Stimulated activated naive B cell treated with anti-CD40 and anti-IgM and Interleukin-4, amounts not matched to agents 10 μg/mL and 1 μg/mL and 100 μg/mL, for 72 hours (primary cell): ENCODE results near the gene AKR1C1.
"Not testable (repeated sequence)": the region's sequence is repeated elsewhere in the genome, so short reads cannot be mapped to it uniquely, and the experiment has no call there.

ENCODE experiments used
- ATAC-seq, 2 donors: fragments of 150-1000 bp; cut with Tn5 transposase; replicated peaks; 2 replicates each; pipeline ENCODE4 v1.10.0; 2021; ENCODE audit warnings: moderate library complexity in 1 of 2
- DNase-seq: peaks from one replicate; pipeline ENCODE4 v3.0.0; 2021
- H3K27ac Mint-ChIP-seq: one replicate; pipeline ENCODE4 v1.8.0; 2022; ENCODE audit warnings: mild to moderate bottlenecking, mixed read lengths
- H3K27me3 Mint-ChIP-seq, 2 donors: one replicate each; pipeline ENCODE4 v1.8.0; 2022; ENCODE audit warnings: mixed read lengths in 2 of 2
- H3K36me3 Mint-ChIP-seq, 2 donors: one replicate each; pipeline ENCODE4 v1.8.0; 2022; ENCODE audit warnings: mixed read lengths in 2 of 2, mild to moderate bottlenecking in 1 of 2
- H3K4me1 Mint-ChIP-seq, 2 donors: one replicate each; pipeline ENCODE4 v1.8.0; 2022; ENCODE audit warnings: mixed read lengths in 2 of 2, mild to moderate bottlenecking in 1 of 2
- H3K4me3 Mint-ChIP-seq, 2 donors: one replicate each; pipeline ENCODE4 v1.8.0; 2022; ENCODE audit warnings: mild to moderate bottlenecking in 2 of 2, mixed read lengths in 2 of 2, moderate library complexity in 1 of 2
- H3K9me3 Mint-ChIP-seq, 2 donors: one replicate each; pipeline ENCODE4 v1.8.0; 2022; ENCODE audit warnings: mixed read lengths in 2 of 2, mild to moderate bottlenecking in 1 of 2

The AKR1C1 gene

DNA sequence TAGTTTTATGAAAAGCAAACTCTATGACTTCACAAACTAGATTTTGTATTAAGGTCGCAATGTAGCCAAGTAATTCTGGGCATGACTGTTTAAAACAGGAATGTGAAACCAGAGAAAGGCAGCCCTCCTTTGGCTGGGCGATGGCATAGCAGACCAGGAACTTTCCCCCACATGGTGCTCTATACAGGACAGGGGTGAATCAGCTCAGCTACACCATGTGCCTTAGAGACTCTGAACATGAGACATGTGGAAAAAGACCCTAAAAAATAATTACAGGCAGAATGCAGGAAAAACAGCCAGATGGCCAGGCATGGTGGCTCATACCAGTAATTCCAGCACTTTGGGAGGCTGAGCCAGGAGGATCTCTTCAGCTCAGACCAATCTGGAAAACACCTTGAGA lies 20.3 kb upstream of the AKR1C1 start:
- not testable (repeated sequence) for H3K9me3 Mint-ChIP-seq, H3K27ac Mint-ChIP-seq, H3K4me1 Mint-ChIP-seq, H3K4me3 Mint-ChIP-seq, DNase-seq, ATAC-seq, H3K36me3 Mint-ChIP-seq, H3K27me3 Mint-ChIP-seq

DNA sequence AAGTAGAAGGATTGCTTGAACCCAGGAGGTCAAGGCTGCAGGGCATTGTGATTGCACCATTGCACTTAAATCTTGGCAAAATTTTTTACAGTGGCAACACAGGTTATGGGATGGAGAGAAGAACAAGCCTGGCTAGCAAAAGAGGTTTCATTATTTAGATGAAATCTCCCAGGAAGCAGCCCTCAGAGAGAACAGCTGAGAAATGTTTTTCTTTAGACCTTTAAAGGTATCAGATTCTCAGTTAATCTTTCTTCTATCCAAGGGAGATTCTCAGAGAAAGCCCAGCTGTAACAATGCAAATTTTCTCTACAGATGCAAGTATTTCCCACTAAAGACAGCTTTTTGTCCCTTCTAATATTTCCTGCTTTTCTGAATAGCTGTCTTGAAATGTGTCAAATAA lies 19.8 kb upstream of the AKR1C1 start:
- not testable (repeated sequence) for H3K36me3 Mint-ChIP-seq, H3K4me1 Mint-ChIP-seq, H3K27me3 Mint-ChIP-seq, ATAC-seq, H3K4me3 Mint-ChIP-seq, H3K27ac Mint-ChIP-seq, DNase-seq, H3K9me3 Mint-ChIP-seq

DNA sequence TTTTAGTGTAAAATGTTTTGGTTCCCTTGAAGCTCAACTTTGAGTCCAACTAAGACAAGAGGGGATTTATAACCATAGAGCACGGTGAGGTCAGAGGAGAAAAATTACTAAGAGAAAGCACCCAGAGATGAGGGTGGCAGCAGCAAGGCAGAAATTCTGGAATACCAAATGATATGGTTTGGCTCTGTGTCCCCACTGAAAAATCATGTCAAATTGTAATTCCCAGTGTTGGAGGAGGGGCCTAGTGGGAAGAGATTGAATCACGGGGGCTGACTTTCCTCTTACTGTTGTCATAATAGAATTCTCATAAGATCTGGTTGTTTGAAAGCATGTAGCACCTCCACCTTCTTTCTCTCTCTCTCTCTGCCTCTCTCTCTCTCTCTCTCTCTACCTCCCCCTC lies 19.4 kb upstream of the AKR1C1 start:
- Mint-ChIP-seq H3K27me3 (peaks cover 0 to 4% of the 10 kb centered on the region in 2 donors), H3K4me3 (no peak overlapping the region), H3K27ac (no peak overlapping the region), H3K9me3 (peaks cover 0 to 2% of the 10 kb centered on the region in 2 donors), H3K36me3 (no peaks in the 10 kb centered on the region), H3K4me1 (no peaks in the 10 kb centered on the region)
- ATAC-seq (no peak), DNase-seq (no peak)

DNA sequence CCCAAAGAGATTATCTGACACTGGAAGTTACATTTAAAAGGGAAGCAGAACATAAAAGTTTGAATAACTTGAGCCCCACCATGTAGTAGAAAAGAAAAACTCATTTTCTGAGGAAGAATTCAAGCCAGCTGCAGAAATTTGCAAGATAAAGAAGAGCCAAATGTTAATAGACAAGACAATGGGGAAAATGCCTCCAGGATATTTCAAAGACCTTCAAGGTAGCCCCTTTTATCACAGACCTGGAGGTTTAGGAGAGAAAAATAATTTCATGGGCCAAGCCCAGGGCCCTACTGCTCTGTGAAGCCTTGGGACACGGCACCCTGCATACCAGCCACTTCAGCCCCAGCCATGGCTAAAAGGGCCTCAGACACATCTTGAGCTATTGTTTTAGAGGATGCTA lies 18.4 kb upstream of the AKR1C1 start:
- H3K27ac Mint-ChIP-seq, result no peak overlapping the region
- H3K4me3 Mint-ChIP-seq, result no peak overlapping the region
- no peaks in the 10 kb centered on the region for H3K27me3 Mint-ChIP-seq
- no peaks in the 10 kb centered on the region for H3K36me3 Mint-ChIP-seq
- no peaks in the 10 kb centered on the region for H3K4me1 Mint-ChIP-seq
- DNase-seq (no peak), ATAC-seq (no peak)
- H3K9me3 Mint-ChIP-seq, result peaks cover 0 to 2% of the 10 kb centered on the region in 2 donors

DNA sequence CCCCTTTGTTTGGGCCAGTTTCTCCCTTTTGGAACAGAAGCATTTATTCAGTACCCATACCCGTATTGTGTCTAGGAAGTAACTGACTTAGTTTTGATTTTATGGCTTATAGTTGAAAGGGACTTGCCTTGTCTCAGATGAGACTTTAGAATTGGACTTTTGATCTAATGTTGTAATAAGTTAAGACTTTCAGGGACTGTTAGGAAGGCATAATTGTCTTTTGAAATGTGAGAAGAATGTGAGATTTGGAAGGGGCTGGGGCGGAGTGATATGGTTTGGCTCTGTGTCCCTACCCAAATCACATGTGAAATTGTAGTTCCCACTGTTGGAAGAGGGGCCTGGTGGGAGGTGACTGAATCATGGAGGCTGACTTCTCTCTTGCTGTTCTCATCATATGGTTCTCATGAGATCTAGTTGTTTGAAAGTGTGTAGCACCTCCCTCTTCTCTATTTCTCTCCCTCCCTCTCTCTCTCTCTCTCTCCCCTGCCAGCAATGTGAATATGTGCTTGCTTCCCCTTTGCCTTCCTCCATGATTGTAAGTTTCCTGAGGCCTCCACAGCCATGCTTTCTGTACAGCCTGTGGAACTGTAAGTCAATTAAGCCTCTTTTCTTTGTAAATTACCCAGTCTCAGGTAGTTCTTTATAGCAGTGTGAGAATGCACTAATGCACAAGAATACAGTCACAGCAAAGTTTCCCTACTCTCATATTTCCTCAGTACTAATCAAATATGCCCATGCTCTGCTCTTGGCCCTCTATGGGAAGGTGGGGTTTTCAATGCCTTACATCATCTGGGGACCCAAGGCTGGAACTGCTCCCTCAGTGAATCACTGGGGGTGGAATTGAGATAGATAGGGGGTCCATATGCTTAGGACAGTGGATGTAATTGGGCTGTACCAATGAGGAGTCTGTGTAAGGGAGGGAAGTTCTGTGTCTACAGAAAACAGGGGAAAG lies 17.2 kb upstream of the AKR1C1 start:
- H3K36me3 Mint-ChIP-seq, result no peaks in the 10 kb centered on the region
- H3K4me1 Mint-ChIP-seq, result no peaks in the 10 kb centered on the region
- no peak overlapping the region for H3K27ac Mint-ChIP-seq
- peaks cover 0 to 2% of the 10 kb centered on the region in 2 donors for H3K9me3 Mint-ChIP-seq
- ATAC-seq, result no peak
- H3K4me3 Mint-ChIP-seq, result no peak overlapping the region
- no peak for DNase-seq
- H3K27me3 Mint-ChIP-seq, result no peaks in the 10 kb centered on the region

DNA sequence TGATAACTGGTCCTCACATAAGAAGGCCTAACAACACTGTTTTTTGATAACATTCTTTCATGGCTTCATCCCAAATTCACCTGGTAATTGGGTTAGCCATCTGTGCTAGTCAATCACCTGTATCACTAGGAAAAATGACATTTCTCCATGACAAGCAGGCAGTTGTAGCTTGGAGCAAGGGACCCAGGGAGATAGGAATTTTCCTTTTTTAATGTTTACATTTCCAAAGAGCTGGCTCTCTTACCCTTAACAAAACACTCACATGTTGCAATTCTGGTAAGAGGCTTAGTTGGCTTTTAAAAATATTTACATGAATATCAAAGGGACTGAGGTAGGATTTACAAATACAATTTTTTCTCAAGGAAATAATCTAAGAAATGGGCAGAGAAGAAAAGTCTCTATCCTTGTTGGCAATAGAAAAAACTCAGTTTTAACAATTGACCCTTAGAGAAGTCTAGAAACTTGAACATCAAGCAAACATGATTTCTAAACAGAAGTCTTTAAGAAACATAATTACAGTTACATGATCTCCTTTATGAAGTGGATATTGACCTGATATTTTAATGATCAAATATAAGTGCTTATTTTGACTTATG lies 16.1 kb upstream of the AKR1C1 start:
- DNase-seq (no peak), ATAC-seq (no peak)
- no peak overlapping the region for H3K4me3 Mint-ChIP-seq
- H3K4me1 Mint-ChIP-seq, result no peaks in the 10 kb centered on the region
- no peaks in the 10 kb centered on the region for H3K36me3 Mint-ChIP-seq
- H3K27me3 Mint-ChIP-seq, result no peaks in the 10 kb centered on the region
- H3K27ac Mint-ChIP-seq, result no peak overlapping the region
- peaks cover 0 to 2% of the 10 kb centered on the region in 2 donors for H3K9me3 Mint-ChIP-seq

DNA sequence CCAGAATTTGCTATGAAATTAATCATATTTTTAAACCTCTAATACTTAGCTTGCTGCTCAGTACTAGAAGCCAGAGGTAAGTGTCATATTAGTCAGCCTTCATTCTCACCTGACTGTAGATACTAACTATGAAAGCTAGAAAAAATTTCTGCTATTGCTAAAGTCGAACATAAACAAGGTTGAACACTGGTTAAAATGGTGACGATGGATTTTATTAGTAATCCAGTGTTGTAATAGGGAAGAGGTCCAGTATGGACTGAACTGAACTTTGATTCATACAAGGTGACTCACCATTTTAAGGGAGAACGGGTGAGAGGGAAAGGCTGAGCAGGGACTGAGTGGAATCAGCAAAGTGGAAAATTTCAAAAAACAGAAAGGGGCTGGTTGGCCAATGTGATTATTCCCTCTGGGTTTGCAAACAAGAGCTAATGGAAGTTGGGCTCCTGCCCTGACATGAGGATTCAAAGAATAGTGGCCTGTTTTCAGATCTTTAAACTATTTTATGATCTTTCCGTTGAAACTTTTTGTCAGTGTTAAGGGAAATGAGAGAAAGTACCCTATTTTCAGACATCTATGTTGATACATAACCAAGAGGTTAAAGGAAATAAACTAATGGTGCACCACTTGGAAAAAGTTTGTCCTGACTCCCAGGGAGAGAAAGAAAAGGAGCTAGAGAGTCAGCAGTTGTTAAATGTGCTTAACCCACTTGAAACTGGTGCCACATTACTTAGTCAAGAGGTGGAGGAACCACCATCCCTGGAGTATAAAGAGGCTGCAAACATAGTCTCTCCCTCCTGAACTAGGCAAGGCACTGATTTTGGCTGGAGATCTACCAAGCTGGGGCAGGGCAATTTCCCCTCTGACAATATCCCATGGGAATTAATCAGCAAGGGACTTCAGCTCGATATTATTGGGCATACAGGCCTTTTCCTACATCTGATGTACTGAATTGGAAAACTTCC lies 15.3 kb upstream of the AKR1C1 start:
- peaks cover 0 to 2% of the 10 kb centered on the region in 2 donors for H3K9me3 Mint-ChIP-seq
- H3K27me3 Mint-ChIP-seq, result no peaks in the 10 kb centered on the region
- H3K27ac Mint-ChIP-seq, result no peak overlapping the region
- ATAC-seq, result no peak
- H3K4me1 Mint-ChIP-seq, result no peaks in the 10 kb centered on the region
- H3K4me3 Mint-ChIP-seq, result no peak overlapping the region
- DNase-seq, result no peak
- no peaks in the 10 kb centered on the region for H3K36me3 Mint-ChIP-seq

DNA sequence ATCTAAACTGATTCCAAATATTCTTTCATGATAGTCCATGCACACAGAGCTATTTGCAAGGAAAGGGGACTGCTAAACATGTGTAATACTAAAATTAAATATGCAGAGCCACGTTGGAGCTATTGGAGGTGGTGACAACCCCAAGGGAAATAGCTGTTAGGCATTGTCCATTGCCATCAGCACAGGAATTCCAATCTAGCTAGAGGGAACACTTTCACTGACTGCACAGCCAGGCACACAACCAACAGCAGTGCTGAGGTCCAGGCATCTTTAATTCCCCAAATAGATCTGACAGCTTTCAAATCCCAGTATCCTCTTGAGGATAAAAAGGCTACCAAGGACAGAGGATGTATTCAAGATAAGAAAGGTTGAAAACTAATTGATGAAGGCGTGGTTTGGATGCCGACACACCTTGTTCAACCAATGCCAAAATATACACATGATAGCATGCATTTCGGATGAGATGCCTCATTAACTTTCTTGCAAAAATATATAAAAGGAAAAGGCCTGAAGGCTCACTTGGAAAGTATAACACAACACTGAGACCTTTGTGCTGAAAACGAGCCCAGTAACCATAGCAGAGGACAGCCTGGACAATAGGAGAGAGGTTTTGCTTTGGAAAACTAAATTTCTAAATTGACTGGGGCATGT lies 11.6 kb upstream of the AKR1C1 start:
- not testable (repeated sequence) for H3K4me1 Mint-ChIP-seq, H3K36me3 Mint-ChIP-seq, H3K4me3 Mint-ChIP-seq, H3K27me3 Mint-ChIP-seq, H3K27ac Mint-ChIP-seq, DNase-seq, ATAC-seq, H3K9me3 Mint-ChIP-seq

DNA sequence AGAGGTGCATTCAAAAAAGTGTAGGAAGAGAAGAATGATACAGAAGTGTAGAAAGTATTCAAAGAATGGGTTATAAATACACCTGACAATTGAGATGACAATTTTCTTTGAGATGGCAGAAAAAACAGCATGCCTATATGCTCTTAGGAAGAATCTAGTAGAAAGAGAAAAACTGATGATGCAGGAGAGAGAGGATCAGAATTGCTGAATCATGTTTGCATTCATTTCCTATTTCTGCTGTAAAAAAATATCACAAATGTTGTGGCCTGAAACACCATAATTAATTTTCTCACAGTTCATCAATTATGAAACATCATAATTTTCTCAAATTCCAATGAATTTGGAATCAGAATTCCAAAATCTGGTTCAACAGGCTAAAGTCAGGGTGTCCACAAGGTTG lies 9.8 kb upstream of the AKR1C1 start:
- no peaks in the 10 kb centered on the region for H3K9me3 Mint-ChIP-seq
- no peaks in the 10 kb centered on the region for H3K4me1 Mint-ChIP-seq
- no peak overlapping the region for H3K27ac Mint-ChIP-seq
- H3K27me3 Mint-ChIP-seq, result no peaks in the 10 kb centered on the region
- DNase-seq (no peak), ATAC-seq (no peak)
- H3K36me3 Mint-ChIP-seq, result no peaks in the 10 kb centered on the region
- H3K4me3 Mint-ChIP-seq, result no peak overlapping the region

DNA sequence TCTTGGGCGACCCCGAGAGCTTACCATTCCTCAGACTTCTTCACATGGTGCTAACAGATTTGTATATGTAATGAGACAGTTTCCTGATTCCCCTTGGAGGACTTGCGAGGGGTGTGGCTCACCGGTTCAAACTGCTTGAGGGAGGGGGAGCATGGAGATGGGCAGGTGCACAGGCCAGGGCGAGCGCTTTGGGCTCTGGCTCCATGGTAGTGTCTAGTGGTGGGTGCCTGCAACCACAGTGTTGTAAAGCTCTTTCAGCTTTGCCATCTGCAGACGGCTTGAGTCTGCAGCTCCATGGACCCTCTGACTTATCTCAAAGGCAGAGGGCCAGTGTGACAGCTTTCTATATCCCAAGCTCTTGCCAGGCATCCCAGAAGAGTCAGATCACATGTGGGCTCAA lies 7.1 kb upstream of the AKR1C1 start:
- not testable (repeated sequence) for H3K27ac Mint-ChIP-seq, H3K9me3 Mint-ChIP-seq, ATAC-seq, H3K27me3 Mint-ChIP-seq, H3K4me3 Mint-ChIP-seq, DNase-seq, H3K4me1 Mint-ChIP-seq, H3K36me3 Mint-ChIP-seq

DNA sequence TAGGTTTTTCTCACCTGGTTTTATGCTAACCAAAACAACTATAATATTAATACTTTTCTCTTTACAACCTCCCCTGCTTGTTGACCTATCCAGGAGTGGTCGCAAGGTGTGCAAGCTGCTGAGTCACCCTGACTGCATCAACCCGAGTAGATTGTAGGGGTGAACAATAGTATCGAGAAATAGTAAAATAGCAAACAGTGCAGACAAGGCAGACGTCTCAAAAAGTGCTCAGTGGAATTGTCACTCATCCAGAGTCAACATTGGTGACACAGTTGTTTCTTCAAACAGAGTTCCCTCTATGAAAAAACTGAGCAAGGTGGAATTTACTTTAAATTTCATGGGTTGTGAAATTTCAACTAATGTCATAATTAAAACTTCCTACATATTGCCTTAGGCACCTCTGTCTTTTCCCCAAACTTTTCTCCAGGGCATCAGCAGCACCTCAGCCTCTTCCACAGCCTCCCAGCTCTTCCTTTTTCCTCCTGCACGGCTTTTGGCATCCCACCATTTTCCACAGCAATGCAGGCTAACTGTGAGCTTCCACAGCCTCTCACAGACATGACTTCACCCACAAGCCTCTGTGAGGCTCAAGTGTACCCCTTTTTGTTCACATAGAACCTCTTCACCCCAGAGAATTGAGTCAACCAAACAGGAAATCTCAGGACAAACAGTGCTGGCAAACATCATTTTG lies 6.1 kb upstream of the AKR1C1 start:
- H3K27me3 Mint-ChIP-seq, H3K27ac Mint-ChIP-seq, DNase-seq, H3K4me3 Mint-ChIP-seq, H3K4me1 Mint-ChIP-seq, H3K36me3 Mint-ChIP-seq, H3K9me3 Mint-ChIP-seq, ATAC-seq: not testable (repeated sequence)

DNA sequence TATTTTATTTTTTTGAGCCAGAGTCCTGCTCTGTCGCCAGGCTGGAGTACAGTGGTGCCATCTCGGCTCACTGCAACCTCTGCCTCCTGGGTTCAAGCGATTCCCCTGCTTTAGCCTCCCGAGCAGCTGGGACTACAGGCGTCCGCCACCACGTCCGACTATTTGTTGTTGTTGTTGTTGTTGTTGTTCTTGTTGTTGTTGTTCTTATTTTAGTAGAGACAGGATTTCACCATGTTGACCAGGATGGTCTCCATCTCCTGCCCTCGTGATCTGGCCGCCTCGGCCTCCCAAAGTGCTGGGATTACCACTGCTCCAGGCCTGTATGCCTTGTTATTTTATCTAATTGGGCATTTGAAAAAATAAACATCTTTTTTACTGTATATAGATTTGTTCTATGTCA lies 1.7 kb upstream of the AKR1C1 start:
- not testable (repeated sequence) for H3K4me1 Mint-ChIP-seq, DNase-seq, H3K4me3 Mint-ChIP-seq, H3K27ac Mint-ChIP-seq, ATAC-seq, H3K9me3 Mint-ChIP-seq, H3K27me3 Mint-ChIP-seq, H3K36me3 Mint-ChIP-seq

DNA sequence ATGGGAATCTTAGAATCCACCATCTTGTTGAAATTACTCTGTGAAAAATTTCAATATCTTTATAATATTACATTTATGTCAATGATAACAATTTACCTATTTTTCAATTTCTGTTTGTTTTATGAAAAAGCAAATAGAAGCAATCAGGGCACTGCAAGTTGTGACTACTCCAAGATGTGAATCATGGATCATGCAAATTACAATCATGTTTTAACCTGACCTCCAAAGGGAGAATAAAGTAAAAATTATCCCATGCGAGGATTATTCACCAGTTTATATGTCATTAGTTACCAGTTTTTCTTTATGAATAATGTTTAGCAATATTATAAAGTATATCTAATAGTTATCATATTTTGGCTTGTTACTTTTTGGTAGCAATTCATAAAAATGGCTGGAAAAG lies 907 bp upstream of the AKR1C1 start:
- ATAC-seq, H3K9me3 Mint-ChIP-seq, H3K27ac Mint-ChIP-seq, H3K27me3 Mint-ChIP-seq, H3K4me3 Mint-ChIP-seq, H3K36me3 Mint-ChIP-seq, H3K4me1 Mint-ChIP-seq, DNase-seq: not testable (repeated sequence)

DNA sequence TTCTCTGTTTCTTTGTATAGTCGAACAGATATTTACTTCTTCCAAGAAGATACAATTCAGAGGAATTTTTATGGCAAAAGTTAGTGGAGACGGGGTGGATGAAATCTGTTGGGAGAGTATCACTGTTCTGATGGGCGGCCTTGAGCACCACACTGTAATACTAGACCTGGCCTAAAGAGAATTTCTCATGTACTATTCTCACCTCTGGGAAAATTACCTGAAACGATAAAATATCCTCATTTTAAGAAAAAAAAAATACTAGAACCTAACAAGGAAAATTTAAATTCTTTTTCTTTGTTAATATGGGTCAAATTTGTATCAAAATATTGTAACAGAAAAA lies 570 bp downstream of the AKR1C1 start:
- not testable (repeated sequence) for H3K4me1 Mint-ChIP-seq, DNase-seq, H3K36me3 Mint-ChIP-seq, H3K4me3 Mint-ChIP-seq, H3K9me3 Mint-ChIP-seq, ATAC-seq, H3K27me3 Mint-ChIP-seq, H3K27ac Mint-ChIP-seq
